H9 (cell line): Measurements from ENCODE around the gene ANKS3. TPM values are rescaled to one million over a fixed set of nuclear protein-coding genes. Genes with fewer than 3 reads are reported as not detected.

Source experiments
- DNase-seq: peaks from one replicate; pipeline ENCODE4 v3.0.0-alpha.2; 2017
- H2AFZ ChIP-seq: one replicate; pipeline ENCODE4 v1.6.1; 2013; ENCODE audit warnings: mild to moderate bottlenecking, low read length, control low read depth, moderate library complexity
- H2AK5ac ChIP-seq: 2 replicates; pipeline ENCODE4 v1.6.1; 2013; ENCODE audit warnings: low read length, control low read depth, mixed read lengths; ENCODE audit not compliant: insufficient read length
- H2BK120ac ChIP-seq: one replicate; pipeline ENCODE4 v1.6.1; 2013; ENCODE audit warnings: low read depth, mild to moderate bottlenecking, low read length, control low read depth, inconsistent platforms; ENCODE audit not compliant: poor library complexity, severe bottlenecking
- H2BK12ac ChIP-seq: 2 replicates; pipeline ENCODE4 v1.6.1; 2013; ENCODE audit warnings: low read length, control low read depth, mixed read lengths, low read depth; ENCODE audit not compliant: insufficient read length
- H2BK15ac ChIP-seq: 2 replicates; pipeline ENCODE4 v1.6.1; 2013; ENCODE audit warnings: low read depth, low read length, control low read depth
- H2BK20ac ChIP-seq: one replicate; pipeline ENCODE4 v1.6.1; 2013; ENCODE audit warnings: low read depth, mild to moderate bottlenecking, low read length, control low read depth, inconsistent platforms; ENCODE audit not compliant: poor library complexity, severe bottlenecking
- H2BK5ac ChIP-seq: 2 replicates; pipeline ENCODE4 v1.6.1; 2013; ENCODE audit warnings: low read length, control low read depth, mixed read lengths; ENCODE audit not compliant: insufficient read length
- H3K14ac ChIP-seq: 2 replicates; pipeline ENCODE4 v1.6.1; 2013; ENCODE audit warnings: low read length, control low read depth; ENCODE audit not compliant: insufficient read depth
- H3K18ac ChIP-seq: 2 replicates; pipeline ENCODE4 v1.6.1; 2013; ENCODE audit warnings: low read depth, mild to moderate bottlenecking, mixed read lengths, low read length, control low read depth; ENCODE audit not compliant: insufficient read length
- H3K23ac ChIP-seq: 2 replicates; pipeline ENCODE4 v1.6.1; 2013; ENCODE audit warnings: low read length, control low read depth, mixed read lengths, low read depth; ENCODE audit not compliant: insufficient read length
- H3K23me2 ChIP-seq: 2 replicates; pipeline ENCODE4 v1.6.1; 2013; ENCODE audit warnings: low read depth, mild to moderate bottlenecking, mixed read lengths, low read length, control low read depth; ENCODE audit not compliant: insufficient read length, poor library complexity, severe bottlenecking
- H3K27ac ChIP-seq: 2 replicates; pipeline ENCODE4 v1.5.1; 2013; ENCODE audit warnings: low read length, control low read depth, mixed read lengths, low read depth; ENCODE audit not compliant: insufficient read length
- H3K27me3 ChIP-seq: 2 replicates; pipeline ENCODE4 v1.6.1; 2013; ENCODE audit warnings: low read length, control low read depth, inconsistent platforms; ENCODE audit not compliant: insufficient read depth
- H3K4ac ChIP-seq: 2 replicates; pipeline ENCODE4 v1.6.1; 2013; ENCODE audit warnings: low read depth, mild to moderate bottlenecking, control low read depth, inconsistent platforms, low read length, moderate library complexity
- H3K4me1 ChIP-seq: 2 replicates; pipeline ENCODE4 v1.6.1; 2013; ENCODE audit warnings: low read length, control low read depth, inconsistent platforms; ENCODE audit not compliant: insufficient read depth
- H3K4me2 ChIP-seq: 2 replicates; pipeline ENCODE4 v1.6.1; 2013; ENCODE audit warnings: low read length, control low read depth, mixed read lengths; ENCODE audit not compliant: insufficient read length, insufficient read depth
- H3K56ac ChIP-seq: 2 replicates; pipeline ENCODE4 v1.6.1; 2013; ENCODE audit warnings: low read depth, mild to moderate bottlenecking, mixed read lengths, low read length, control low read depth; ENCODE audit not compliant: insufficient read length
- H3K79me1 ChIP-seq: 2 replicates; pipeline ENCODE4 v1.6.1; 2013; ENCODE audit warnings: low read depth, mild to moderate bottlenecking, moderate library complexity, low read length, control low read depth, inconsistent platforms; ENCODE audit not compliant: insufficient read depth, poor library complexity, severe bottlenecking
- H3K79me2 ChIP-seq: 2 replicates; pipeline ENCODE4 v1.6.1; 2013; ENCODE audit warnings: low read length, control low read depth, inconsistent platforms; ENCODE audit not compliant: insufficient read depth
- H3K9ac ChIP-seq: 2 replicates; pipeline ENCODE4 v1.6.1; 2013; ENCODE audit warnings: low read length, control low read depth, mixed read lengths; ENCODE audit not compliant: insufficient read length; ENCODE audit errors: extremely low read depth
- H3K9me3 ChIP-seq: one replicate; pipeline ENCODE4 v1.6.1; 2013; ENCODE audit warnings: low read depth, low read length, inconsistent platforms; ENCODE audit not compliant: control insufficient read depth
- H3T11ph ChIP-seq: one replicate; pipeline ENCODE4 v1.6.1; 2013; ENCODE audit warnings: mild to moderate bottlenecking, low read length, control low read depth, inconsistent platforms
- H4K20me1 ChIP-seq: one replicate; pipeline ENCODE4 v1.6.1; 2013; ENCODE audit not compliant: control insufficient read depth, insufficient read length, insufficient read depth
- H4K5ac ChIP-seq: 2 replicates; pipeline ENCODE4 v1.6.1; 2013; ENCODE audit warnings: low read depth, mild to moderate bottlenecking, mixed read lengths, low read length, control low read depth; ENCODE audit not compliant: insufficient read length
- H4K8ac ChIP-seq: replicated peaks from 2 replicates; pipeline ENCODE4 v1.6.1; 2013; ENCODE audit warnings: low read length, control low read depth, mixed read lengths, low read depth; ENCODE audit not compliant: insufficient read length
- H4K91ac ChIP-seq: 2 replicates; pipeline ENCODE4 v1.6.1; 2013; ENCODE audit warnings: low read depth, mild to moderate bottlenecking, moderate library complexity, mixed read lengths, low read length, control low read depth; ENCODE audit not compliant: insufficient read length
- H3K27ac Mint-ChIP-seq, 3 experiments: 2 replicates in 2 of 3; 3 replicates in 1 of 3; pipeline ENCODE4 v1.8.0; 2020 to 2021; ENCODE audit warnings: mixed read lengths in 3 of 3, mild to moderate bottlenecking in 1 of 3, moderate library complexity in 1 of 3
- H3K27me3 Mint-ChIP-seq: 2 replicates; pipeline ENCODE4 v1.8.0; 2021; ENCODE audit warnings: low read depth, mild to moderate bottlenecking, moderate library complexity, mixed read lengths
- H3K36me3 Mint-ChIP-seq, 3 experiments: 2 replicates in 2 of 3; 3 replicates in 1 of 3; pipeline ENCODE4 v1.8.0; 2020 to 2021; ENCODE audit warnings: low read depth in 3 of 3, mixed read lengths in 3 of 3; ENCODE audit not compliant: insufficient read depth in 1 of 3
- H3K4me1 Mint-ChIP-seq, 2 experiments: 2 replicates each; pipeline ENCODE4 v1.8.0; 2020; ENCODE audit warnings: mixed read lengths in 2 of 2
- H3K4me3 Mint-ChIP-seq, 2 experiments: 2 replicates in 1 of 2; 3 replicates in 1 of 2; pipeline ENCODE4 v1.8.0; 2020 to 2021; ENCODE audit warnings: mild to moderate bottlenecking in 2 of 2, mixed read lengths in 2 of 2, moderate library complexity in 1 of 2
- H3K9me3 Mint-ChIP-seq, 2 experiments: 2 replicates in 1 of 2; 3 replicates in 1 of 2; pipeline ENCODE4 v1.8.0; 2020; ENCODE audit warnings: mild to moderate bottlenecking in 2 of 2, mixed read lengths in 2 of 2, moderate library complexity in 1 of 2
- WGBS: extraction: QIAGEN DNeasy Blood & Tissue Kit; methylation state at CpG from one replicate; pipeline ENCODE4 v1.1.7; 2013; ENCODE audit warnings: missing lambda C conversion rate, low lambda C conversion rate, mixed read lengths; ENCODE audit not compliant: insufficient read length; ENCODE audit errors: extremely low coverage; 5-methylcytosine and 5-hydroxymethylcytosine counted together
- total RNA-seq: library from RNA; stranded (reverse); gene quantifications from 2 replicates; pipeline ENCODE4 v1.2.1, GENCODE V29; 2021
- TF ChIP-seq, protein P1 (sequence below): fragments of 200-600 bp; sonication (generic); conservative IDR thresholded peaks from 3 replicates; pipeline ENCODE4 v1.8.0; 2021; ENCODE audit warnings: antibody characterized with exemption, mild to moderate bottlenecking

The ANKS3 gene
- total RNA-seq, 1 experiment from 2014 or later: 32.0 TPM

DNA sequence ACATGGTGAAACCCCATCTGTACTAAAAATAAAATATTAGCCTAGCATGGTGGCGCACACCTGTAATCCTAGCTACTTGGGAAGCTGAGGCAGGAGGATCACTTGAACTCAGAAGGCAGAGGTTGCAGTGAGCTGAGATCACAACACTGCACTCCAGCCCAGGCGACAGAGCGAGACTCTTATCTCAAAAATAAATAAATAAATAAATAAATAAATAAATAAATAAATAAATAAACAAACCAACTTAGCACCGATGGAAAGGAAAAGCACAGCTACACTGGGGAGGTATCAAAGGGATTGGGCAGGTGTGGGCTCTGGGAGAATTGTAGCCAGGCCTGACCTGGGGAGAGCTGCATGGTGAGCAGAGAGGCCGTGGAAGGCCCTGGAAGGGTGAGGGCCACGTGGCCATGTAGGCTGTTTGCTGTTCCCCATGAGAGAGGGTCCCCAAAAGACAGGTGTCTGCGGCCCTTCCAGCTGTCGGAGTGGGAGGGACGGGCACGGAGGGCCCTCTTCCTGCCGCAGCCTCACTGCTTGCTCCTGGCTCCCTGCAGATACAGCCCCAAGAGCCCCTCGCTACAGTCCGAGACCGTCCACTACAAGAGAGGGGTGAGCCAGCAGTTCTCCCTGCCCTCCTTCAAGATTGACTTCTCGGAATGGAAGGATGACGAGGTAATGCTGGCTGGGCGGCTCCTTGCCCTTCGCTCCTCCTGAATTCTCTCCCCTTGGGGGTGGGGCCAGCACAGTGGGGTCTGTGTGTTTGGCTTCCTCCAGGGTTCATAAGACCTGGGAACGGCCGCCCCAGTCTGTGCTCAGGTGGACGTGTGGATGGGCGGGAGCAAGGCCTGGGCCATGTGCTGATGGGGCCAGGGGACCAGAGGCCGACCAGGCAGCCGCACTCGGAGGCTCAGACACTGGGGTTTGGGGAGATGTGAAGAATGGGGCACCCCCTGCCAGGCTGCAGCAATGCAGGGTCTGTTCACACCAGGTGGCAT lies 77.1 kb downstream of the ANKS3 start:
- H3K4me1 ChIP-seq: no peaks in the 10 kb centered on the region
- H4K91ac ChIP-seq: no peak overlapping the region
- H3K4me2 ChIP-seq: no peak overlapping the region
- no CpG with 5 or more reads among the region's 25 CpGs for WGBS
- H3K56ac ChIP-seq: no peak overlapping the region
- no peak overlapping the region for H3K27ac ChIP-seq
- no peak overlapping the region for H4K5ac ChIP-seq
- no peaks in the 10 kb centered on the region for H3K9me3 Mint-ChIP-seq
- no peak overlapping the region; the same call in 1 of the 2 replicates for H3K14ac ChIP-seq
- no peak overlapping the region for H2BK20ac ChIP-seq
- no peaks in the 10 kb centered on the region for H3K79me1 ChIP-seq
- no peak overlapping the region for H2BK5ac ChIP-seq
- no peak overlapping the region for H3K18ac ChIP-seq
- no peak overlapping the region for H2BK120ac ChIP-seq
- H3K23me2 ChIP-seq: no peaks in the 10 kb centered on the region
- DNase-seq: no peak
- no peak overlapping the region for H3T11ph ChIP-seq
- no peak overlapping the region for H4K8ac ChIP-seq
- no peak overlapping the region for H3K9ac ChIP-seq
- H4K20me1 ChIP-seq: no peaks in the 10 kb centered on the region
- H3K4me3 Mint-ChIP-seq: no peak overlapping the region
- peaks cover 10 to 59% (median 32%) of the 10 kb centered on the region in 3 experiments; a peak in 6 of 7 replicates for H3K36me3 Mint-ChIP-seq
- no peak overlapping the region for H3K27ac Mint-ChIP-seq
- no peaks in the 10 kb centered on the region for H3K27me3 Mint-ChIP-seq
- H3K79me2 ChIP-seq: no peaks in the 10 kb centered on the region
- no peak overlapping the region for H2BK15ac ChIP-seq
- H2AFZ ChIP-seq: no peak overlapping the region
- H2BK12ac ChIP-seq: no peak overlapping the region
- no peaks in the 10 kb centered on the region for H3K9me3 ChIP-seq
- TF ChIP-seq, protein P1, sequence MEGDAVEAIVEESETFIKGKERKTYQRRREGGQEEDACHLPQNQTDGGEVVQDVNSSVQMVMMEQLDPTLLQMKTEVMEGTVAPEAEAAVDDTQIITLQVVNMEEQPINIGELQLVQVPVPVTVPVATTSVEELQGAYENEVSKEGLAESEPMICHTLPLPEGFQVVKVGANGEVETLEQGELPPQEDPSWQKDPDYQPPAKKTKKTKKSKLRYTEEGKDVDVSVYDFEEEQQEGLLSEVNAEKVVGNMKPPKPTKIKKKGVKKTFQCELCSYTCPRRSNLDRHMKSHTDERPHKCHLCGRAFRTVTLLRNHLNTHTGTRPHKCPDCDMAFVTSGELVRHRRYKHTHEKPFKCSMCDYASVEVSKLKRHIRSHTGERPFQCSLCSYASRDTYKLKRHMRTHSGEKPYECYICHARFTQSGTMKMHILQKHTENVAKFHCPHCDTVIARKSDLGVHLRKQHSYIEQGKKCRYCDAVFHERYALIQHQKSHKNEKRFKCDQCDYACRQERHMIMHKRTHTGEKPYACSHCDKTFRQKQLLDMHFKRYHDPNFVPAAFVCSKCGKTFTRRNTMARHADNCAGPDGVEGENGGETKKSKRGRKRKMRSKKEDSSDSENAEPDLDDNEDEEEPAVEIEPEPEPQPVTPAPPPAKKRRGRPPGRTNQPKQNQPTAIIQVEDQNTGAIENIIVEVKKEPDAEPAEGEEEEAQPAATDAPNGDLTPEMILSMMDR: no peak
- no peaks in the 10 kb centered on the region for H3K27me3 ChIP-seq
- H3K4me1 Mint-ChIP-seq: no peaks in the 10 kb centered on the region
- no peak overlapping the region for H2AK5ac ChIP-seq
- H3K4ac ChIP-seq: no peak overlapping the region
- no peak overlapping the region for H3K23ac ChIP-seq
